ENCODE measurements around the gene TEX55.
"Not testable (repeated sequence)": the region's sequence is repeated elsewhere in the genome, so short reads cannot be mapped to it uniquely, and the experiment has no call there.

Gene TEX55

DNA sequence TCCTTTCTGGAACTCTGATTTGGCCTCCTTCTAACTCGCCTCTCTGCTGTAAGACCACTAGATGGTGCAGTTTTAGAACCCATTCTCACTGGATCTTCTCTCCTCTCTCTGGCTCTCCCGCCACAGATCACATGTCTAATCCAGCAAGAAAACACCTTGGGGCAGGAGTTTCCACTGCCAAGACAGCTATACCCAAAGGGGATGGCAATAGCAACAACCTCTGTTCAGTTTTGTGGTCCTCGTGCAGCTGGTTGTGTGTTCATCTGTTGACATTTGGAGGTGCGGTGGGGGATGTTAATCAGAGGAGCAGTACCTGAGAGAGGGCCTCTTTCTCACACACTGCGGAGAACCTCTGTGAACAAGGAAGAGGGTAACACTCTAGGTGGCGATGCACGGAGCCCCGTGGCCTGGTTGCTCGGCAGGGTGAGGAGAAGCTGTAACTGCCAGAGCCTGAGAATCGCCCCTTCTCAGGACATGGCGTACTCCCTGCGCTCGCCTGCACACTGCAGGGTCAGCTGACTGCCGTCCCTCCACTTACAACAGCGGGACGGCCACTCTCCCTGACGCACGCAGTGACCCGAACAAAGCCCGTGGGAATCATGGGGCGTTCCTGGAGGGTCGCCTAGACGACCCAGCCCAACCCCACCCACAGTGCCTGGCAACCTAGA, at the start of gene TEX55:
Gene TEX55 (plus strand): TSS at position 666 of the 668 bp plus-strand sequence. CDS start 25 bp downstream, outside the sequence.
- peak; percentile 26 for DNase-seq

DNA sequence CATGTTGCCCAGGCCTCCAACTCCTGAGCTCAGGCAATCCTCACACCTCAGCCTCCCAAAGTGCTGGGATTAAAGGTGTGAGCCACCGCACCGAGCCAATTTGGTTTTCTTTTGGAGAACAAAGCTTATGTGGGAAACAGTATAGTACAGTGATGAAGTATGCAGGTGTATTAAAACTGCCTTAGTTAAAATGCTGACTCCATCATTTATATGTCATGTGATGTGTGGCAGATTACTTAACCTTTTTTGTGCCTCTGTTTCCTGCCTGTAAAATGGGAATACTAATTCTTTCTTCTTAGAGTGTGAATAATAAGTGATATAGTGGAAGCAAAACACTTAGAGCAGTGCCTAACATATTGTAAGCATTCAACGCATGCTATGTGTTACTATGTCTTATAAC, 48.0 kb upstream of the TEX55 start:
- no peak for DNase-seq

DNA sequence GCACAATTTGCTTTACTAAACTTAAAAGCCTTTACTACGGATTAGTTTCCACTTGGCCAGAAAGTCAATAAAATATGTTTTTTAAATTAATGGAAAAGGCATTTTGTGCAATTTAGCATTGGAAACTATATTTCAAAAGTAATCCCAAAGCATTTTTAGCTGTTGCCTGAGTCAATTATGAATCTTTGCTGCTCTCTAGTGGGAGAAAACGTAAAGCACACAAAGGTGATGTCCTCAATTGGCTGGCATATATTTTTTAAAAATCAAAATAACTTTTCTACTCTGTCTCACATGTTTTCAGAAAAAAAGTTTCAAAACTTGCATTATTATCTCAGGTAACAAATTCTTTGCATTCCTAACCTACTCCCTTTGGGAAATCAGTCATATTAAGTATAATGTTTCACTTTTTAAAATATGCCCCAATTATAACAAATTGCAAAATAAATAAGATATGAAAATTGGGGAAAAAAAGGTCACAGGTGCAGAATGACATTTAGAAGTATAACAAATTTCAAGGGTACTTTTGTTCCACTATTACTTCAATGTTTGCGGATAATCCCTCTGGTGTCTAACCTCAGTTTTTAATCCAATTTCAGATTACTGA, 47.2 kb upstream of the TEX55 start:
- DNase-seq, result peak; percentile 6

DNA sequence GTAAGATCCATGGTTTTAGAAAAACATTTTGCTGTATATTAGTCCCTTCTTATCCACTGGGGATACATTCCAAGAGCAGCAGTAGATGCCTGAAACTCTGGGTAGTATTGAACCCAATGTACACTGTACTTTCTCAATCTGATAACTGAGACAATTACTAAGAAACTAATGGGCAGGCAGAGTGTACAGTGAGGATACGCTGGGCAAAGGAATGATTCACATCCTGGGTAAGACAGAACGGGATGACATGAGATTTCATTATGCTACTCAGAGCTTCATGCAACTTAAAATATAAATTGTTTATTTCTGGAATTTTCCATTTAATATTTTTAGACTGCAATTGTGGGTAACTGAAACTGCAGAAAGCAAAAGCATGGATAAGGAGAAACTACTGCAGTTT, 46.2 kb upstream of the TEX55 start:
- DNase-seq, result no peak

DNA sequence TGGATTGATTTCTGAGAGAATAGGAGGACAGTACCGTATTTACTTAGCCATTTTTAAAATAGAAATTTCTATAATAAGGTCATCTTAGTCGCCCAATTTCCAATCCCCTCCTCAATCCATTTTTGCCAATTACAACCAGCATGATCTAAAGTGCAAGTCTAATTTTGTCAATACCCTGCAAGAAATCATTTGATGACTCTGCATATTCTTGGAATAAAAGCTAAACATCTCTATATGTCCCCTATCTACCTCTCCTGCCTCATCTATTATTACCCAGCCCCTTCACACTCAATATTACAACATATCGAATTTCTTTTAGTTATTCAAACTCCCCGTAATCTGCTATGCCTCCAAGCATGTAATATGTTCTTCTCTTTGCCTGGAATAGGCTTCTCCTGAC, 41.9 kb upstream of the TEX55 start:
- DNase-seq, result no peak

DNA sequence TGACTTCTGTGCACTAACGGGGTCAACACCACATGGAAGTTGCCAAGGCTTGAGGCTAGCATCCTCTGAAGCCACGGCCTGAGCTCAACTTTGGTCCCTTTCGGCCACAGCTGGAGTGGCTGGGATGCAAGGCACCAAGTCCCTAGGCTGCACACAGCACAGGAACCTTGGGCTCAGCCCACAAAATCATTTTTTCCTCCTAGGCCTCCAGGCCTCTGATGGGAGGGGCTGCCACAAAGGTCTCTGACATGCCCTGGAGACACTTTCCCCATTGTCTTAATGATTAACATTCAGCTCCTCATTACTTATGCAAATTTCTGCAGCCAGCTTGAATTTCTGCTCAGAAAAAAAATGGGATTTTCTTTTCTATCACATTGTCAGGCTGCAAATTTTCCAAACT, 27.6 kb upstream of the TEX55 start:
- not testable (repeated sequence) for DNase-seq

DNA sequence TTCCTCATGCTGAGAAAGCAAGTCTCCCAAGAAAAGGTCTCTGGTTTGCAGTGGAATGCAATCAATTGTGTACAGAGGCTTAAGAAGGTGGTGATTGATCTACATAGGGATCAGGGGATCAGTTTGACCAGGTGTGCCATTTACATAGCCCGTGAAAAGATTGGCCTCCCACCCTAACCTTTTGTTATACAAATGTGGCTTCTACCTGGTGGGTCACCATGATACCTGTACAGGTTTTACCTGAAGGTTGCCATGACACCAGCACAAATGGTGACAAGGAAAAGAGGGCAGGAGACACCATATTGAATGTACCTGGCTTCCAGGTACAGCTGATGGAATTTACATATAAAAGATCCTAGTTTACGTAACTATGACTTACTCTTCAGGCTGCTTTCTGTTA, 25.5 kb upstream of the TEX55 start:
- no peak for DNase-seq

DNA sequence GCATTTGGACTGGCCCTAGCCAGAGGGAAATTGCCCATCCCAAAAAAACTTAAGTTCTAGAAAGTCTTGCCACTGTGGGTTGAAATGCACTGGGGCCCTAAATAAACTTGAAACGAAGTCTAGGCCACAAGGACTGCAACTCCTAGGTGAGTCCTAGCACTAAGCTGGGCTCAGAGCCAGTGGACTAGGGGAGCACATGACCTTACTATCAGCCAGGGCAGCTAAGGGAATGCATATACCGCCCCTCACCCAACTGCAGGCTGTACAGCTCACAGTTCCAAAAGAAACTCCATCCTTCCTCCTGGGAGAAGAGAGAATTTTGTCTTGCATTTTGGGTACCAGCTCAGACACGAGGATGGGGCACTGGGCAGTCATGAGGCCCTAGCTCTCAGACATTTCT, 23.6 kb upstream of the TEX55 start:
- no peak for DNase-seq

DNA sequence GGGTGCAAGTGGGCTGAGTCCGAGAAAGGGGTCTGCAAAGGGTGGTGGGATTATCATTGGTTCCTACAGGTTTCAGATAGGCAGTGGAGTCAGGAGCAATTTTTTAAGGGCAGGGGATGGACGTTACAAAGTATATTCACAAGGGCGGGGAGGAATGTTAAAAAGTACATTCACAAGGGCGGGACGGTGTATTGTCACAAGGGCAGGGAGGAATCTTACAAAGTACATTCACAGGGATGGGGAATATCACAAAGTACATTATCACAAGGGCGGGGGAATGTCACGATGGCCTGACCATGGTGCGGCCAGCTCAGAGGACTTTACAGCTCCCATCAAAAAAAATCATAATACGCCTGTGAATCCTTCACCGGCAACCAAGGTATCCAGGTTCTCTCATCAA, 20.6 kb upstream of the TEX55 start:
- no peak for DNase-seq

DNA sequence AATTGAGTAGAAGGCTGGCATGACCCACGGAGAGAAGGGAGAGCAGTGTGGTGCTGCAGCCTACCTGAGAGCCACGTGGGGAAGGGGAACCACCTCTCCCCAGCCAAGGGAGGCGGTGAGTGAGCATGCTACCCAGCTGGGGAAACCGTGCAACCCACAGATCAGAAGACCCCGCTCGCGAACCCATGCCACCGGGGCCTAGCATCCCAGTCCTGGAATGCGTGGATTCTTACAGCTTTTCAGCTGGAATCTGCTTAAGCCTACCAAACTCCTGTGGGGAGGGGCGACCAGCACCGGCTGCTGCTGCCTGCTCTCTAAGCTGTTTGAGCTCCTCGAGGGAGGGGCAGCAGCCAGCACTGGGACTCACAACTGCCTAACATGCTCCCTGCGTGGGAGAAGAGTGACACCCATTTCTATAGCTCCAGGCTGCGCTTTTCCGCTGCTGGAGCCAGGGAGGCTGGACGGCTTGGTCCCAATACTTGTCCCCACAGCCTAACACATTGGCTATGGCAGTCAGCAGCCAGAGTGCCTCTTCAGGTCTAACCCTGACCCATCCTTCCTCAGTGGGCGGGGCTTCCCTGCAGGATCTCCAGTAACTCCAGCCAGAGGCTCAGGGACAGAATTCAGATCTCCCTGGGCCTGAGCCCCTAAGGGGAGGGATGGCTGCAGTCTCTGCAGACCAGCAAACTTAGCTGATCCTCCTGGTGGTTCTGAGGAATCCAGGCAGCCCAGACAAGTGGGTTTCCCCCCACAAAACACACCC, 20.0 kb upstream of the TEX55 start:
- no peak for DNase-seq

DNA sequence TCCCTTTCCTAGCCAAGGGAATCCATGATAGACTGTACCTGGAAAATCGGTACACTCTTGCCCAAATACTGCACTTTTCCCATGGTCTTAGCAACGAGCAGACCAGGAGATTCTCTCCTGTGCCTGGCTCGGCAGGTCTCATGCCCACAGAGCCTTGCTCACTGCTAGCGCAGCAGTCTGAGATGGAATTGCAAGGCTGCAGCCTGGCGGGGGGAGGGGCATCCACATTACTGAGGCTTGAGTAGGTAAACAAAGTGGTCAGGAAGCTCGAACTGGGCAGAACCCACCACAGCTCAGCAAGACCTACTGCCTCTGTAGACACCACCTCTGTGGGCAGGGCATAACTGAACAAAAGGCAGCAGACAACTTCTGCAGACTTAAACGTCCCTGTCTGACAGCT, 15.7 kb upstream of the TEX55 start:
- not testable (repeated sequence) for DNase-seq

DNA sequence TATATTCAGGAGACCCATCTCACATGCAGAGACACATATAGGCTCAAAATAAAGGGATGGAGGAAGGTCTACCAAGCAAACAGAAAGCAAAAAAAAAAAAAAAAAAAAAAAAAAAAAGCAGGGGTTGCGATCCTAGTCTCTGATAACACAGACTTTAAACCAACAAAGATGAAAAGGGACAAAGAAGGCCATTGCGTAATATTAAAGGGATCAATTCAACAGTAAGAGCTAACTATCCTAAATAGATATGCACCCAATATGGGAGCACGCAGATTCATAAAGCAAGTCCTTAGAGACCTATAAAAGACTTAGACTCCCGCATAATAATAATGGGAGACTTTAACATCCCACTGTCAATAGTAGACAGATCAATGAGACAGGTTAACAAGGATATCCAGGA, 13.7 kb upstream of the TEX55 start:
- DNase-seq, result not testable (repeated sequence)

DNA sequence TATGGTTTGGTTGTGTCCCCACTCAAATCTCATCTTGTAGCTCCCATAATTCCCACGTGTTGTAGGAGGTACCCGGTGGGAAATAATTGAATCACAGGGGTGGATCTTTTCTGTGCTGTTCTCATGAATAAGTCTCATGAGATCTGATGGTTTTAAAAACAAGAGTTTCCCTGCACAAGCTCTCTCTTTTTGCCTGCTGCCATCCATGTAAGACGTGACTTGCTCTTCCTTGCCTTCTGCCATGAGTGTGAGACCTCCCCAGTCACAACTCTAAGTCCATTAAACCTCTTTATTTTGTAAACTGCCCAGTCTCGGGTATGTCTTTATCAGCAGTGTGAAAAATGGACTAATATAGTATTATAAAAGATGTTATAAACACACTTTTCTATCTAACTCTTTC, 6.6 kb upstream of the TEX55 start:
- DNase-seq, result not testable (repeated sequence)

DNA sequence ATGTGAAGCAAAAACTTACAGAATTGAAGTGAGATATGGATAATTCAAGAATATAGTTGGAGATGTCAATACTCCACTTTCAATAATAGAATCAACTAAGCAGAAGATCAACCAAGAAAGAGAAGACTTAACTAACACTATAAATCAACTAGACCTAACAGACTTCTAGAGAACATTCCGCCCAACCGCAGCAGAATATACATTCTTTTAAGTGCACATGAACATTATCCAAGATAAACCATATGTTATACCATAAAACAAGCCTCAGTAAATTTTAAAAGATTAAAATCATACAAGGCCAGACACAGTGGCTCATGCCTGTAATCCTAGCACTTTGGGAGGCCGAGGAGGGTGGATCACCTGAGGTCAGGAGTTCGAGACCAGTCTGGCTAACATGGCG, 5.5 kb upstream of the TEX55 start:
- DNase-seq, result no peak

DNA sequence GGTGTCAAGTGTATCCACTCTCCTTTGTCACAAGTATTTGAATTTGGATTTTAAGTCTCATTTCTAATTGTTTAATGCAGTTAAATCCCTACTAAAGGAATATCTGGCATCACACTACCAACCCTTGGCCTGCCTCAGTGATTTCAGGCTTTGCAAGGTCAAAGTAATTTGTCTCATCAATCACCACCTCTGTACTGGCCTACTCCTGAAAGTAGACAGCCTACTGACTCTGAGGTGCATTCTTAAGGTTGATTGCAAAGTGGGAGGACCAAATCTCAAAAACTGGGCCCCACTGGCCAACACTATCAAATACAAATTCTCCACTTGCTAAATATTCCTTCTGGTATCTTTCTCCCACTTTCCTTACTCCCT, 851 bp upstream of the TEX55 start:
- no peak for DNase-seq

DNA sequence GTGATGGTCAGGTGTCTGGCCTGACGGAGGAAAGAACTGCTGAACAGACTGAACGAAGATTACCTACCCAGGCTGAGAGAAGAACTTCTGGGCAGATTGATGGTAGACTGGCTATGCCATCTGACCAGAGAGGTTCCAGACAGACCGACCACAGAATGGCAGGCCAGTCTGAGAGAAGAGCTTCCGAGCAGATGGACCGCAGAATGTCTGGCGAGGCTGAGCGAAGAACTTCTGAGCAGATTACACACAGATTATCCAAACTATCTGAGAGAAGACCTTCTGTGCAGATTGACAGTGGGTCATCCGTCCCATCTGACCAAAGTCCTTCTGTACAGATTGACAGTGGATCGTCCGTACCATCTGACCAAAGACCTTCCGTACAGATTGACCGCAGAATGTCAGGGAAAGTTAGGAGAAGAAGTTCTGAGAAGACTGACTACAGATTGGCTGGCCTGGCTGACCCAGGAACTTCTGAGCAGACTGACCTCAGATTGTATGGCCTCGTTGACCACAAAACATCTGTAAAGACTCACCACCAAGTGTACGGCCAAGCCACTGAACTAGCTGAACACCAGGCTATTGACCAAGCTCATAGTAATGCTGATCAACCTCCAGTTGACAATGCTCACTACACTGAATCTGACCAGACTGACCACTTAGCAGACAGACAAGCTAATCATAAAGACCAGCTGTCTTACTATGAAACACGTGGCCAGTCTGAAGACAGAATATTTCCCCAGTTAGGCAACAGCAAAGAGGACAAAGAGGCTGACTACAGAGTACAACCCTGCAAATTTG, 812 bp downstream of the TEX55 start:
- no peak for DNase-seq

DNA sequence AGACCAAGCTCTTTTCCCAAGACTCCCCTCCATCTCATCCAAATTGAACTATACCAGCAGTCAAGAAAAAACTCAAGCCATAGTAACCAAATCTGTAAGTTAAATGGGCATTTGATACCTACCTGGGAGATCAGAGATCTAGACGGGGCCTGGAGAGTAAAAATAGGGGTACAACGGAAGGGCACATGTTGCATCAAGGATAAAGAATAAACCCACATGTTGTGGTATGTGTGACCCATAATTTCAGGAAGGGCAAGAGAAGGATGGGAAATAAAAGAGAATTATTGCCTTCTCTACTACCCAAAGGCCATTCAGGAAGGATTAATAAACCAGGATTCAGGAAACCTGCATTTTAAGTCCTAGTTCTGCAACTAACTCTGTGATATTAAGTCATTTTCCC, 1.5 kb downstream of the TEX55 start:
- DNase-seq, result no peak

DNA sequence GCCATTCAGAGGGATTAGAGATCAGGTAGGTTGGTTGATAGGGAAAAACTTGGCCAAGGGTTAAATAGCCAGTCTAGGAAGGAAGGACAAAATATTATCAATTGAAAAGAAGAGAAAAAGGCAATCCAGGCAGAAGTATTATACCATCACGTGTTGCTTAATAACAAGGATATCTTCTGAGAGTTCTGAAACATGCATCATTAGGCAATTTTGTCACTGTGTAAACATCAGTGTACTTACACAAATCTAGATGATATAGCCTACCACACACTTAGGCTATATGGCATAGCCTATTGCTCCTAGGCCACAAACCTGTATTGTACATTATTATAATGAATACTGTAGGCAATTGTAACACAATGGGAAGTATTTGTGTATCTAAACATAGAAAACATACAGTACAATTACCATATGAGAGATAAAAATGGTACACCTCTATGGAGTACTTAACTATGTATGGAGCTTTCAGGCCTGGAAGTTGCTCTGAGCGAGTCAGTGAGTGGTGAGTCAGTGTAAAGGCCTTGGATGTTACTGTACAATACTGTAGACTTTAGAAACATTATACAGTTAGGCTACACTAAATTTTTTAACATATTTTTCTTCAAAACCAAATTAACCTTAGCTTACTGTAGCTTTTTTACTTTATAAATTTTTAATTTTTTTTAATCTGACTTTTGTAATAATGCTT, 2.7 kb downstream of the TEX55 start:
- no peak for DNase-seq

DNA sequence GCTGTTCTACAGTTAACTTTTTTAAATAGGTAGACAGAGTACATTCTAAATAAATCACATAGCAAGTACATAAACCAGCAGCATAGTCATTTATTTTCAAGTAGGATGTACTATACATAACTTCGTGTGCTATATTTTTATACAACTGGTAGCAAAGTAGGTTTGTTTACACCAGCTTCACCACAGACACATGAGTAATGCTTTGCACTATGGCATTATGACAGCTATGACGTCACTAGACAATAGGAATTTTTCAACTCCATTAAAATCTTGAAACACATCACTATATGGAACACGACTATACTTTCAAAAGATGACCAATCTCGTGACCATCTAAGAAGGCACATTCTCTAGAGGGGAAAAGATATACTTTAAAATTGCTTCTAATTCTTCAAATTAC, 3.5 kb downstream of the TEX55 start:
- DNase-seq, result no peak

DNA sequence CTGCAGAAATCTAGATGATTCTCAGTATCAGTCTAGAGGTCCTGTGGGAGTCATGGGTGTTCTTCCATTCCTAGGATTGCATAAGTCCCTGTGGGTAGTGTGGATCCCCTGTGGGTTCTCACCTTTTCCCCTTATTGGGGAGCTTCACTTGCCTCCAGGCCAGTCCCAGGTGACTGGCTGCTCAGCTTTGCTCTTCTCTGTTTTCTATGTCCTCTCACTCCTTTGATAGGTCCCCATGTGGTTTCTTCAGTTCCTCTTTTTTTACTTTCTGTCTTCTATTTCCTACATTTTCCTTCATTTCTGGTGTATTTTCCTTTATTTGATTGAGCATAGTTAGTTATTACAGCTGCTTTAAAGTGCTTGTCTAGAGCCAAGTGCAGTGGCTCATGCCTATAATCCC, 10.9 kb downstream of the TEX55 start:
- no peak for DNase-seq

DNA sequence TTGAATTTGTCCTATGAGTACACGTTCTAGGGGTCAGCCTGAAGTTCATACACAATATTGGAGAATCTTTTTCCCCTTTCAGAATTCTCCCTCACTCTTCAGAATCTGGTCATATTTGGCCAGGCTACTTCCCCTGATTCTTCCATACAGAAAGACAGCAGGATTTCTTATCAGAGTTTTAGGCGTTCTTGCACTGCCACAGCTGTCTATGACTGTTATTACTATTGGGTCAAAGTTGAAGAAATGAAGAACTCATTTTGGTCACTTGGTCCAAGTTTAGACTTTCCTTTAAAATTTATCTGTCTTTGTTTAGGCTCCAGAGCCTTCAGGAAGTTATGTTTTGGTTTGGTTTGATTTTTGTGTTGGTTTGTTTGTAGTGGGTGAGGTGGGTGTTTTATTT, 12.0 kb downstream of the TEX55 start:
- DNase-seq, result no peak

DNA sequence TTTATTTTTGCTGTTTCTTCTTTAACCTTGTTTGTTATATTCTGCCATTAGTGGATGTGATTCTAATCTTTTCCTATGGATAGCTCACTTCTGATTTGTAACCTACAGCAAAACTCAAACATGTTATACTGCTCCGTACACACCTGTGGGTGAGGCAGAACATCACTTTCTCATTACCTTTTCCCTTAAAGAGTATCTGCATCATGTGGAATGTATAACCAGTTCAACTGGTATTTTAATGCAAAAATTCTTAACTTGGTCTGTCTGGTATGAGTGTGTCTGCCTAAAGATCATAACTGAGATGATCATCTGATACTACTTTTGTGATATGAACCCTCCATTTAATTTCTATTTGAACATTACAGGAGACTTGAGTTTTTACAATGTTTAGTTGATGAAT, 14.4 kb downstream of the TEX55 start:
- no peak for DNase-seq

DNA sequence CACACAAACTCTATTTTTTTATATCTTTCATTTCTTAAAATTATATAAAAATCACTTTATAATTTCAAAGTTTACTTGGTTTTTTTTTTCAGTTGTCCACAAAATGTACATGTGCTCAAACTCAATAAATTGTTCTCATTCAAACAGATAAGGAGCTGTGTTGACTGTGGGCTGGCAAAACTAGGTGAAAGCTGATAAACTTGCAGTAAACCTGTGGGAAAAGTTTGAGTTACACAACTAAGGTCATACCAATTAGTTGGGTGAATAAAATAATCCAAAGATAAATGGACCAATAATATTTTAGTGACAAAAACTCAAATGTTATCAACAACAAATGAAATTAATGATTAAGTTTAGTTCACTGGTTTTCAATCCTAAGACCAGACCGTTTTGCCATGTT, 14.8 kb downstream of the TEX55 start:
- no peak for DNase-seq
